Fibroblast of lung (primary cell): ENCODE results near the gene CORIN.

Experiments
- CTCF ChIP-seq, 2 donors: IDR thresholded peaks in 1 of 2; conservative IDR thresholded peaks in 1 of 2; 1 replicate in 1 of 2; 2 replicates in 1 of 2; pipeline ENCODE4 v1.5.1; 2011 to 2012; ENCODE audit warnings: low read length in 2 of 2, control low read depth in 1 of 2, inconsistent platforms in 1 of 2, low read depth in 1 of 2, mild to moderate bottlenecking in 1 of 2
- EZH2 ChIP-seq: IDR thresholded peaks from 2 replicates; pipeline ENCODE4 v1.5.1; 2012; ENCODE audit warnings: low read length, control low read depth, mild to moderate bottlenecking; ENCODE audit errors: missing control alignments

DNA sequence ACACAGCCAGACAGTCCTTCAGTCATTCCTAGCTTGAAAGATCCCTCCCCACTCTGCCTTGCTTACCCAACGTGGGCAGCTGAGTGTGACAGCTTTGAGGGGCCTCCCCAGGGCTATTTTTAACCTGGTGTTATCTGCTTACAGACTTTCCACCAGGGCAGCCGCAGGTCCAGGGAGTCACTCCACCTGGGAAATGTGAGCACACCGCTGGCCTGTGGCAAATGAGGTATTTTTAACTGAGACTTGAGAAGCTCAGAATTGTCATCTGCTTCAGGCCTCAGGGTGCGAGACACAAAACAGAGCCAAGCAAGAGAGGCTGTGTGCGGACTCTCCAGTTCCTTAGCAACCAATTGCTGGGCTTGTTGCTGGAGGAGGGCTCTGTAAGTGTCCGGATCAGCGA lies 13.0 kb downstream of the CORIN start:
- TF ChIP-seq CTCF (conservative IDR thresholded peaks at IDR 0.05 in 1 of 2, IDR thresholded peaks at IDR 0.05 in 1 of 2; ENCODE audit: low read depth in 1 of 2, low read length in 2 of 2) (no peak), EZH2 (no peak)
